Activated T-cell treated with anti-CD3 and anti-CD28 coated beads, Interleukin-2, amount 50 U/mL, for 24 hours (primary cell): ENCODE results near the gene LRRC74B.

Experiments used
- DNase-seq: peaks from one replicate; pipeline ENCODE4 v3.0.0-alpha.2; 2020
- H3K27ac Mint-ChIP-seq: 2 replicates; pipeline ENCODE4 v1.8.0; 2020; ENCODE audit warnings: mild to moderate bottlenecking, mixed read lengths
- H3K27me3 Mint-ChIP-seq: 2 replicates; pipeline ENCODE4 v1.8.0; 2020; ENCODE audit warnings: mixed read lengths
- H3K36me3 Mint-ChIP-seq: 2 replicates; pipeline ENCODE4 v1.8.0; 2020; ENCODE audit warnings: low read depth, mixed read lengths
- H3K4me1 Mint-ChIP-seq: 2 replicates; pipeline ENCODE4 v1.8.0; 2020; ENCODE audit warnings: low read depth, mixed read lengths
- H3K4me3 Mint-ChIP-seq: 2 replicates; pipeline ENCODE4 v1.8.0; 2020; ENCODE audit warnings: mild to moderate bottlenecking, moderate library complexity, mixed read lengths
- H3K9me3 Mint-ChIP-seq: 2 replicates; pipeline ENCODE4 v1.8.0; 2020; ENCODE audit warnings: mixed read lengths

Gene LRRC74B

DNA sequence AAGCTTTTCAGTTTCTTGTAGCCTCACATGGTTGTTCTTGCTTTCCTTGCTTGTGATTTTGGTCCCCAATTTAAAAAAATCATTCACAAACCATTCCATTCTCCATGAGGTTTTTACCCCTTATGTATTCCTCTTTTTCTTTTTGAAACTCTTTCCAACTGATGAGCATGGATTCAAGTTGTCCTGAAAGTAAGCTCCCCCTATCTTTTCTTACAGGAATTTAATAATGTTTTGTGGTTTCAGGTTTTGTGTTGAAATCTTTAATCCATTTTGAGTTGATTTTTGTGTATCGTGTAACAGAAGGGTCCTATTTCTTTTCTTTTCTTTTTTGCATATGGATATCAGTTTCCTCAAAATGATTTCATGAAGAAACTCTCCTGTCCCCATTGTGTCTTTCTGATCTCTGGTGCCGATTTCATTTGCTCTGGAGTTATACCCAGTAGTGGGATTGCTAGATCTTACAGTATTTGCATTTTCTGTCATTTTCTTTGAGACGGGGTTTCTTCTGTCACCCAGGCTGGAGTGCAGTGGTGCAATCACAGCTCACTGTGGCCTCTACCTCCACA lies 58.5 kb downstream of the LRRC74B start:
- H3K9me3 Mint-ChIP-seq: no peaks in the 10 kb centered on the region
- DNase-seq: no peak
- H3K36me3 Mint-ChIP-seq: no peaks in the 10 kb centered on the region
- peaks cover 32% of the 10 kb centered on the region for H3K27me3 Mint-ChIP-seq
- no peak overlapping the region for H3K4me3 Mint-ChIP-seq
- H3K4me1 Mint-ChIP-seq: peaks cover 7% of the 10 kb centered on the region
- H3K27ac Mint-ChIP-seq: no peak overlapping the region

DNA sequence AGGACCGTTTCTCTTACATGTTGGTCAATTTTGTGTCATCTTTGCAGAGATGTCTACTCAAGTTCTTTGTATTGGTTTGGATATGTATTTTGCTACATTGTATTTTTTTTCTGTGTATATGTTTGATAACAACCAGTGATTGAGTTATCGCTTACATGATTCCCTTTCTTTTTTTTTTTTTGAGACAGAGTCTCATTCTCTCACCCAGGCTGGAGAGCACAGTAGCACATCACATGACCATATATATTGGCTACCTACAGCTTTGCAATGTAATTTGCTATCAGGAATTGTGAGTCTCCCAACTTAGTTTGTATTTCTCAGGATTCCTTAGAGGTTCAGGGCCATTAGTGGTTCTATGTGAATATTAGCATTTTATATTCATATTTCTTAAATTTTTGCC lies 59.5 kb downstream of the LRRC74B start:
- peaks cover 32% of the 10 kb centered on the region for H3K27me3 Mint-ChIP-seq
- no peak for DNase-seq
- H3K4me3 Mint-ChIP-seq: no peak overlapping the region
- H3K9me3 Mint-ChIP-seq: no peaks in the 10 kb centered on the region
- H3K4me1 Mint-ChIP-seq: peaks cover 7% of the 10 kb centered on the region
- H3K27ac Mint-ChIP-seq: no peak overlapping the region
- H3K36me3 Mint-ChIP-seq: no peaks in the 10 kb centered on the region

DNA sequence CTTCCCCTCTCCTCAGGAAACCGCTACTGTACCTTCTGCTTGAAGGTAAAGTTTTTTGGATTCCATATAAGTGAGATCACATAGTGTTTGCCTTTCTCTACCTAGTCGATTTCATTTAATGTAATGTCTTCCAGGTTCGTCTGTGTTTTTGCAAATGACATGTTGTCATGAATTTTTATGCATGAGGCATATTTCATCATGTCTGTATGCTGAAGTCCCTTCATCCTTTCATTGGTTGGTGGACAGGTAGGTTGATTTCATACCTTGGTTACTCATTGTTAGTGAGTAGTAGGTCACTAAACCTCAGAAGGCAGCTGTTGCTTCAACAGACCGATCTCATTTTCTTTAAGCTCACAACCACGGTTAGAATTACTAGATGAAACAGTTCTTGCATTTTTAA lies 60.3 kb downstream of the LRRC74B start:
- Mint-ChIP-seq H3K4me3 (no peak overlapping the region), H3K9me3 (no peaks in the 10 kb centered on the region), H3K27ac (no peak overlapping the region), H3K27me3 (peaks cover 32% of the 10 kb centered on the region), H3K36me3 (no peaks in the 10 kb centered on the region), H3K4me1 (peaks cover 7% of the 10 kb centered on the region)
- no peak for DNase-seq

DNA sequence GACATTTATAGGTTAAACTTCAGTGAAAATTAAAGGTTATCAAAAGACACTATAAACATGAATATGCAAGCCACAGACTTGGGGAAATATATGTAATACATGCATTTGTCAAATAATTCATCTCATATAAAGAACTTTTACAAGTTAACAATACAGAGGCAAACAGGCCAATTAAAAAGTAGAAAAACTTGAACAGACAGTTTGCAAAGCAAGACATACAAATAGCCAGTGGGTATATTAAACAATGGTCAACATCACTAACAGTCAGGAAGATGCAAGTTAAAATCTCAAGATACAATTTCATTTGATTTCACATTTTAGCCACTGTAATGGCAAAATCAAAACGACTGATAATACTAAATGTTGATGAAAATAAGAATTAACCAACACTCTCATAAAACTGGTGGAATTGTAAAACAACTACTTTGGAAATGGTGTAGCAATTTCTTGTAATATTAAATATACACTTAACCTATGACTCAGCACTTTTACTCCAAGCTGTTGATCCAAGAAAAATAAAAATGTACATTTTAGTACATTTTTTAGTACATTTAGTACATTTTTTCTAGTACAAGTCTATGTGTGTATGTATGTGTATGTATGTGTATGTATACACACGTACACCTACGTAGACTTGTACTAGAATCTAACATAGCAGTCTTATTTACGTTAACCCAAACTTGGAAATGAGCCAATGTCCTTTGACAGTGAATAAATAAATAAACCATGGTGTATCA lies 62.8 kb downstream of the LRRC74B start:
- DNase-seq: no peak
- peaks cover 19% of the 10 kb centered on the region for H3K27me3 Mint-ChIP-seq
- H3K9me3 Mint-ChIP-seq: no peaks in the 10 kb centered on the region
- H3K4me1 Mint-ChIP-seq: no peaks in the 10 kb centered on the region
- H3K36me3 Mint-ChIP-seq: no peaks in the 10 kb centered on the region
- no peak overlapping the region for H3K4me3 Mint-ChIP-seq
- no peak overlapping the region for H3K27ac Mint-ChIP-seq
